ENCODE data around the gene PHACTR4. TPM values are rescaled to one million over a fixed set of nuclear protein-coding genes. Genes with fewer than 3 reads are reported as not detected.

PHACTR4 gene
- total and polyA plus RNA-seq, 2 of the 8 experiments (the other 6 are each of a cell fraction or from before 2014, with no cell fraction given): 23.7 to 57.8 TPM

- TF ChIP-seq, protein P1, sequence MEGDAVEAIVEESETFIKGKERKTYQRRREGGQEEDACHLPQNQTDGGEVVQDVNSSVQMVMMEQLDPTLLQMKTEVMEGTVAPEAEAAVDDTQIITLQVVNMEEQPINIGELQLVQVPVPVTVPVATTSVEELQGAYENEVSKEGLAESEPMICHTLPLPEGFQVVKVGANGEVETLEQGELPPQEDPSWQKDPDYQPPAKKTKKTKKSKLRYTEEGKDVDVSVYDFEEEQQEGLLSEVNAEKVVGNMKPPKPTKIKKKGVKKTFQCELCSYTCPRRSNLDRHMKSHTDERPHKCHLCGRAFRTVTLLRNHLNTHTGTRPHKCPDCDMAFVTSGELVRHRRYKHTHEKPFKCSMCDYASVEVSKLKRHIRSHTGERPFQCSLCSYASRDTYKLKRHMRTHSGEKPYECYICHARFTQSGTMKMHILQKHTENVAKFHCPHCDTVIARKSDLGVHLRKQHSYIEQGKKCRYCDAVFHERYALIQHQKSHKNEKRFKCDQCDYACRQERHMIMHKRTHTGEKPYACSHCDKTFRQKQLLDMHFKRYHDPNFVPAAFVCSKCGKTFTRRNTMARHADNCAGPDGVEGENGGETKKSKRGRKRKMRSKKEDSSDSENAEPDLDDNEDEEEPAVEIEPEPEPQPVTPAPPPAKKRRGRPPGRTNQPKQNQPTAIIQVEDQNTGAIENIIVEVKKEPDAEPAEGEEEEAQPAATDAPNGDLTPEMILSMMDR (IDR thresholded peaks at IDR 0.05; ENCODE audit: control extremely low read depth in 1 of 3, insufficient read depth in 1 of 3, low read depth in 1 of 3, low read length in 3 of 3): no peak
- TF ChIP-seq RBBP5 (IDR thresholded peaks at IDR 0.05; ENCODE audit: borderline replicate concordance, low read depth, low read length): no peak
- no peak for TF ChIP-seq SRF (IDR thresholded peaks at IDR 0.05; ENCODE audit: low read depth, low read length)
- no peak for TF ChIP-seq GABPA (IDR thresholded peaks at IDR 0.05; ENCODE audit: borderline replicate concordance, insufficient read depth, low read length)
- TF ChIP-seq CHD7 (IDR thresholded peaks at IDR 0.05; ENCODE audit: insufficient replicate concordance, low read length): no peak
- TF ChIP-seq SP2 (IDR thresholded peaks at IDR 0.05; ENCODE audit: low read length): no peak
Measured at GRCh38 chr1:28322194-28322593, 47.3 kb upstream of the PHACTR4 start (continued).

Data from H1 (cell line).